Activated B cell treated with CpG ODN at 0.5 μM for 24 hours (primary cell): Measurements from ENCODE around the gene AFF3. TPM values are rescaled to one million over a fixed set of nuclear protein-coding genes. Genes with fewer than 3 reads are reported as not detected.

ENCODE experiments used
- ATAC-seq: fragments of 200-7000 bp; cut with Tn5 transposase; one replicate; pipeline ENCODE4 v1.10.0; 2021; ENCODE audit warnings: low read depth, mild to moderate bottlenecking, moderate library complexity
- CTCF ChIA-PET: fragments of 350-600 bp; sonication (Branson Sonifier 250); formaldehyde crosslinking; loops from one replicate; lab custom pipeline; 2021; ENCODE audit warnings: antibody characterized with exemption; lab: Charles Lee
- POLR2A ChIA-PET: fragments of 350-600 bp; sonication (Branson Sonifier 250); formaldehyde crosslinking; loops from one replicate; lab custom pipeline; 2021; ENCODE audit warnings: antibody characterized with exemption; lab: Charles Lee
- DNase-seq: peaks from one replicate; pipeline ENCODE4 v3.0.0; 2022
- H3K27ac Mint-ChIP-seq: one replicate; pipeline ENCODE4 v1.8.0; 2020; ENCODE audit warnings: mixed read lengths
- H3K27me3 Mint-ChIP-seq: one replicate; pipeline ENCODE4 v1.8.0; 2021; ENCODE audit warnings: mixed read lengths
- H3K36me3 Mint-ChIP-seq: one replicate; pipeline ENCODE4 v1.8.0; 2021; ENCODE audit warnings: low read depth, mixed read lengths
- H3K4me1 Mint-ChIP-seq: one replicate; pipeline ENCODE4 v1.8.0; 2021; ENCODE audit warnings: mixed read lengths
- H3K4me3 Mint-ChIP-seq: one replicate; pipeline ENCODE4 v1.8.0; 2020; ENCODE audit warnings: mild to moderate bottlenecking, mixed read lengths
- H3K9me3 Mint-ChIP-seq: one replicate; pipeline ENCODE4 v1.8.0; 2020; ENCODE audit warnings: mixed read lengths
- intact Hi-C: fragments of 100-400 bp; cut with micrococcal nuclease; formaldehyde crosslinking; loops from one replicate; pipeline ENCODE4 v1.15.1; 2024
- total RNA-seq: library from RNA; stranded (reverse); gene quantifications from 2 replicates; pipeline ENCODE4 v1.2.3, GENCODE V29; 2022
- TF ChIP-seq, protein P1 (sequence below): fragments of 200-600 bp; IDR thresholded peaks from one replicate; pipeline ENCODE4 v1.8.0; 2022; ENCODE audit warnings: antibody characterized with exemption, mild to moderate bottlenecking

AFF3 gene
- total RNA-seq, 1 donor from 2014 or later, result 271 TPM

GRCh38 chr2:99818842-99819241 is 323.5 kb downstream of the AFF3 start:
- Mint-ChIP-seq H3K27ac (no peak overlapping the region), H3K27me3 (no peaks in the 10 kb centered on the region), H3K9me3 (no peaks in the 10 kb centered on the region), H3K4me3 (no peak overlapping the region), H3K36me3 (peaks cover 59% of the 10 kb centered on the region), H3K4me1 (no peaks in the 10 kb centered on the region)
- TF ChIP-seq, protein P1, sequence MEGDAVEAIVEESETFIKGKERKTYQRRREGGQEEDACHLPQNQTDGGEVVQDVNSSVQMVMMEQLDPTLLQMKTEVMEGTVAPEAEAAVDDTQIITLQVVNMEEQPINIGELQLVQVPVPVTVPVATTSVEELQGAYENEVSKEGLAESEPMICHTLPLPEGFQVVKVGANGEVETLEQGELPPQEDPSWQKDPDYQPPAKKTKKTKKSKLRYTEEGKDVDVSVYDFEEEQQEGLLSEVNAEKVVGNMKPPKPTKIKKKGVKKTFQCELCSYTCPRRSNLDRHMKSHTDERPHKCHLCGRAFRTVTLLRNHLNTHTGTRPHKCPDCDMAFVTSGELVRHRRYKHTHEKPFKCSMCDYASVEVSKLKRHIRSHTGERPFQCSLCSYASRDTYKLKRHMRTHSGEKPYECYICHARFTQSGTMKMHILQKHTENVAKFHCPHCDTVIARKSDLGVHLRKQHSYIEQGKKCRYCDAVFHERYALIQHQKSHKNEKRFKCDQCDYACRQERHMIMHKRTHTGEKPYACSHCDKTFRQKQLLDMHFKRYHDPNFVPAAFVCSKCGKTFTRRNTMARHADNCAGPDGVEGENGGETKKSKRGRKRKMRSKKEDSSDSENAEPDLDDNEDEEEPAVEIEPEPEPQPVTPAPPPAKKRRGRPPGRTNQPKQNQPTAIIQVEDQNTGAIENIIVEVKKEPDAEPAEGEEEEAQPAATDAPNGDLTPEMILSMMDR, result no peak
- ATAC-seq, result no peak
- DNase-seq, result no peak
- intact Hi-C loops, result loop anchor here (5.0 kb wide), 1 partner anchor 423 kb away; no protein-coding TSS in a partner anchor
- ChIA-PET POLR2A (no interaction called here), CTCF (interaction anchor here (0.7 to 1.3 kb wide), 8 partner anchors 9 to 442 kb away, joined by 3 to 5 read pairs (median 3); no protein-coding TSS in a partner anchor)

GRCh38 chr2:99816908-99817307 is 325.5 kb downstream of the AFF3 start:
- H3K36me3 Mint-ChIP-seq, result peaks cover 55% of the 10 kb centered on the region
- H3K4me1 Mint-ChIP-seq, result no peaks in the 10 kb centered on the region
- no peak overlapping the region for H3K27ac Mint-ChIP-seq
- intact Hi-C loops, result loop anchor here (5.0 kb wide), 1 partner anchor 425 kb away; no protein-coding TSS in a partner anchor
- H3K27me3 Mint-ChIP-seq, result no peaks in the 10 kb centered on the region
- ChIA-PET CTCF (interaction anchor here (1.0 kb wide), 1 partner anchor 10 kb away, joined by 3 read pairs; no protein-coding TSS in a partner anchor), POLR2A (no interaction called here)
- TF ChIP-seq, protein P1, result no peak
- DNase-seq, result no peak
- no peak overlapping the region for H3K4me3 Mint-ChIP-seq
- no peaks in the 10 kb centered on the region for H3K9me3 Mint-ChIP-seq
- ATAC-seq, result no peak

DNA sequence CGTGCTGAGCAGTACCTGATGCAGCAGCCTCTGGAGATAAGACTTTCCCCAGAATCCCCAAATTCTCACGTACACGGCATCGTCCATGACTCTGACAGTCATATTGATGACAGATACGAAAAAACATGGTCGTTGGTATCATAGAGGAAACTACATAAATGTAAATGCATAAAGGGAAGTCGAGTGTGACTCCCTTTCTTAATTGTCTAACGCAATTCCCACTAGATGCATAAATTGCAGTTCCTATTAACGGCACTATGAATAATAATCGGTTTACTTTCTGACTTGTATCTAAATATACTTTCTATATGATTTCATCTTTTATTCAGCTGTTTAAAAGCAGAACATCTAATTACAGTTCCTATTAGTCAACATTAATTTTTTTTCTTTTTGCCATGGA is 330.0 kb downstream of the AFF3 start:
- POLR2A ChIA-PET, result no interaction called here
- peaks cover 74% of the 10 kb centered on the region for H3K36me3 Mint-ChIP-seq
- peaks cover 10% of the 10 kb centered on the region for H3K4me1 Mint-ChIP-seq
- H3K9me3 Mint-ChIP-seq, result no peaks in the 10 kb centered on the region
- CTCF ChIA-PET, result no interaction called here
- TF ChIP-seq, protein P1, result no peak
- intact Hi-C loops, result no loop called here
- no peaks in the 10 kb centered on the region for H3K27me3 Mint-ChIP-seq
- no peak for DNase-seq
- H3K27ac Mint-ChIP-seq, result no peak overlapping the region
- no peak overlapping the region for H3K4me3 Mint-ChIP-seq
- no peak for ATAC-seq

DNA sequence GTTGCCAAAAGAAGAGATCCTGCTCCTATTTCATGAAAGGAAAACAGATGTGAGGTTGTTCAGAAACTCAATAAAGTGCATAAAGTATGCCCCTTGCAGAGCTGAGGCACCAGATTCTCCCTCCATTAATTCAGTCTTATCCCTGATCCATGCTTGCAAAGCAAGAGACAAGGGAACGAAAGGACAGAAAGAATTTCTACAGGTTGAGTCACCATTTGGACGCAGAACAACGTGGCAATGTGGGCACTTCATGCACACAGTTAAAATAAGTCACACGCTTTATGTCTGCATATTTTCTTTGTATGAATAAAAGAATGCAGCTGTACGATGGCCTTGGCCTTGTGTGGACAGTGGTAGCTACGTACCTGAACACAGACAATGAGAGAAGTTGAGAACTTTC is 330.8 kb downstream of the AFF3 start:
- peaks cover 74% of the 10 kb centered on the region for H3K36me3 Mint-ChIP-seq
- POLR2A ChIA-PET, result interaction anchor here (0.5 kb wide), 1 partner anchor 132 kb away, joined by 3 read pairs; no protein-coding TSS in a partner anchor
- TF ChIP-seq, protein P1, result no peak
- H3K4me1 Mint-ChIP-seq, result peaks cover 19% of the 10 kb centered on the region
- no peaks in the 10 kb centered on the region for H3K9me3 Mint-ChIP-seq
- intact Hi-C loops, result no loop called here
- H3K27me3 Mint-ChIP-seq, result no peaks in the 10 kb centered on the region
- no peak for DNase-seq
- CTCF ChIA-PET, result no interaction called here
- no peak for ATAC-seq
- no peak overlapping the region for H3K4me3 Mint-ChIP-seq
- H3K27ac Mint-ChIP-seq, result no peak overlapping the region

GRCh38 chr2:99810225-99810624 is 332.2 kb downstream of the AFF3 start:
- no peaks in the 10 kb centered on the region for H3K27me3 Mint-ChIP-seq
- TF ChIP-seq, protein P1, result no peak
- no peak overlapping the region for H3K27ac Mint-ChIP-seq
- intact Hi-C loops, result no loop called here
- peaks cover 72% of the 10 kb centered on the region for H3K36me3 Mint-ChIP-seq
- no peak for DNase-seq
- CTCF ChIA-PET, result no interaction called here
- no peak for ATAC-seq
- POLR2A ChIA-PET, result no interaction called here
- H3K4me3 Mint-ChIP-seq, result no peak overlapping the region
- no peaks in the 10 kb centered on the region for H3K9me3 Mint-ChIP-seq
- peaks cover 32% of the 10 kb centered on the region for H3K4me1 Mint-ChIP-seq
